Renal pelvis (tissue), 4 donors: ENCODE measurements around the gene C1QC. TPM values are rescaled to one million over a fixed set of nuclear protein-coding genes. Genes with fewer than 3 reads are reported as not detected.
"Not testable (repeated sequence)": the region's sequence is repeated elsewhere in the genome, so short reads cannot be mapped to it uniquely, and the experiment has no call there.

Source experiments
- DNase-seq: peaks from one replicate; pipeline ENCODE4 v3.0.0-alpha.2; 2013
- polyA plus RNA-seq, 3 donors: library from polyadenylated mRNA; unstranded; fragments of 120-200 nt; gene quantifications; one replicate each; pipeline ENCODE4 v1.2.1, GENCODE V29; 2013; ENCODE audit not compliant: insufficient read length in 3 of 3

Gene C1QC
- polyA plus RNA-seq, 3 donors = 12.9 to 20.1 (median 15.7) TPM

GRCh38 chr1:22676151-22676550 lies 32.7 kb downstream of the C1QC start:
- DNase-seq = not testable (repeated sequence)

DNA sequence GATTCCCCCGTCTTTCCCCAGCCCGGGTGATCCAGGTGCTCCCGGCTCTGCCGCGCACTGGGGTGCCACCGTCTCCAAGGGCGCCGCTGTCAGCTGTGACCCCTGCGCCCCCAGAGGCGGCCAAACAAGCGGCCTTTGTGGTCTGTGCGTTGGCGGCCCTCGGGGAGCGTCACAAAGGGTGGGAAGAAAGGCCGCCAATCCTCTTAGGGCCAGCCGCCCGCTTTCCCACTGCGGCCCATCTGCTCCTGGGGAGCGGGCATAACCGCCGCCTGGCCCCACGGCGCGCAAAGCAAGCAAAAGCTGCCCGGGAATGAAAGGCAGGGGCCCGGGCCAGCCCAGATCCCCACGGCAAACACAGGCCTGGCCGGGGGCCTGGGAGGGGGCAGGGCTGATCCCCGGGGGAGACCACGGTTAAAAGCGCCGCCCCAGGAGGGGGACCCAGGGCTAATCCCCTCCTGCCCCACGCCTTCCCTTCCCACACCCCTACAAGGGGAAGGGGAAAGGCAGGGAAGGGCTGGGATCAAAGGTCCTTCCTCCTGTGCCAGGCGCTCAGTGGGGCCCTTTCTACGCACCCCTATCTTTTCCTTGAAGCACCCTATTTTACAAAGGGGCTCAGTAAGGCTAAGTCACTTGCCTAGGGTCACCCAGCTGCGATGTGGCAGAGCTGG lies 33.6 kb downstream of the C1QC start:
- no peak for DNase-seq

DNA sequence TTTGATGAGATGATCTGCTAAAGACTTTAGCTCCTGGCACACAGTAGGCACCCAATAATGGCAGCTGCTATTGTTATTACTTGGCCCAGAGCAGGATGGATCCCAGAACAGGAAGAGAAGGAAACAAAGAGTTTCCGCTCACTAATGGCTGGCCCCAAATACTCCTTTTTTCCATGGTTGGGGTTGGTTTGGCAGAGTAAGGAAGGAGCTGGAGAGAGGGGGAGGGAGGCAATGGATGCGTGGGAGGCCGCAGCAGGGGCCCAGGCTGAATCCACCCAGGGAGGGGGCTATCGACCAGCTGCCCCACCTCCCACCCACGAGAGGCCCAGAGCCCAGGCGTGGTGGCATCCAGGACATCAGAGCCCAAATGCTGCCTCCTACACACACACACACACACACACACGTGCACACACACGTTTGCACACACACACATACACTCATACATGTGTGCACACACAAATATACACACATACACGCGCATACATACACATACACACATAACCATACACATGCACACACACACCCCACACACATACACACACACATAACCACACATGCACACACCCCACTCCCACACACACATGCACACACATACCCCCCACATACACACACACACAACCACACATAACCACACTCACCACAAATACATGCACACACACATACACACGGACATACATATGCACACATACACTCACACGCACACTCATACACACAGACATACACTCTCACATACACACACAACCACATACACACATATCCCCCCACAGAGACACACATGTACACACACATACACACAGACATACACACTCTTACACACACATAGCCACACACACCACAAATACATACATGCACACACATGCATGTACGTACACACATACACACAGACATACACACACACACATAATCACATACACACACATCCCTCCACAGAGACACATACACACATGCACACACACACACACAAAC lies 34.8 kb downstream of the C1QC start:
- no peak for DNase-seq

DNA sequence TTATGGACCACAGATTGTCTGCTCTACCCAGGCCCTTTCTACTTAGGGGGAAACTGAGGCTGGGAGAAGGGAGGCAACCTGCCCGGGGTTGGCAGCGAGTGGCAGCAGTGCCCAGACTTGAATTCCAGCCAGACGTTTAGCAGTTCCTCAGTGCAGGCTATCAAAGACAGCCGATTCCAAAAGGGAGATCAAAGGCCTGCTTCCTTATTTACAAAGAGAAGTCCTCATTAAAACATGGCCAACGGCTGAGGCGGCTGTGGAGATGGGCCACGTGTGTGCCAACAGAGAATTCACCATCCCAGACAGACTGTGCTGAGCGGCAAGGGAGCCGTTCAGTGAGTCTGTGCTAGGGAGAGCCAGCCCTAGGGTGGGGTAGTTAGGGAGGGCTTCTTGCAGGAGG lies 37.3 kb downstream of the C1QC start:
- no peak for DNase-seq

DNA sequence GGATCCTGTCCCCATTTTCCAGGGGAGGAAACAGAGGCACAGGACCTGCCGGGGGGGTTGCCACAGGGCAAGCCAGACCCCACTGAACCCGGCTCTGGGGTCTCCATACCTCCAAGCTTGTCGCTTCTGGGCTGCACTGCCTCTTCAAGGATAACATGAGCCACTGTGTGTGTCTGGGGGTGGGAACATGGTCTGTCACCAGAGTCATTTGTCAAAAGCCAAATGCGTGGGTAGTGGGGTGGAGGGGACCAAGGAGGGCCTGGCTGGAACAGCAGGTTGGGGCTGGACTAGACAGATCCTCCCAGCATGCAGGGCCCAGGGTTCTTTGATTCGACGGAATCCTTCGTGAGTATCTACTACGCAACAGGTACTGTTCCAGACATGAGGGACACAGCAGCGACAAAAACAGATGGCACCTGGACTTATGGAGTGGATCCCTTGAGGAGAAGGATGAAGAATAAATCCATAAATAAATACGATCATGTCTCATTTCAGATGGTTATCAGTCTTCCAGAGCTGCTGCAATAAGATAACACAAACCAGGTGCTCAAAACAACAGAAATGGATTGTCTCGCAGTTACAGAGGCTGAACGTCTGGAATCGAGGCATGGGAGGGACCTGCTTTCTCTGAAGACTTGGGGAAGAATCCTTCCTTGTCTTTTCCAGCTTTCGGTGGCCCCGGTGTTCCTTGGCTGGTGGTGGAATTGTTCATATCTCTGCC lies 38.3 kb downstream of the C1QC start:
- DNase-seq = no peak

DNA sequence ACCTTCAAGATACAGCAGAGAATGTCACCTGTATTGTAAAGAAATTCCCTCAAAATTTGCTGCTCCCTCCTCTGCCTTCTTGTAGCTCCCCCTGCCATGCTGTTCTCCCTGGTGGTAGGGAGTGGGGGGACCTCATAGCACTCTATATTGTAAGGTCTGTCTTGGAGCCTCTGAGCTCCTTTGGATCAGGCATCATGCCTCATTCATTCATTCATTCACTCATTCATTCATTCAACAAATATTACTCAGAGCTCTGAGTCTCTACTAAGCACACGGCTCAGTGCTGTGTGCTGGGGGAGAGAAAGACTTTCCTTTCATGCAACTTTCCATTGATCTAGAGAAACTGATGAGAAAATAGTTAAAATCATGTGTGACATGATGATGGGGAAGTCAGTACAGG lies 40.1 kb downstream of the C1QC start:
- DNase-seq = no peak

DNA sequence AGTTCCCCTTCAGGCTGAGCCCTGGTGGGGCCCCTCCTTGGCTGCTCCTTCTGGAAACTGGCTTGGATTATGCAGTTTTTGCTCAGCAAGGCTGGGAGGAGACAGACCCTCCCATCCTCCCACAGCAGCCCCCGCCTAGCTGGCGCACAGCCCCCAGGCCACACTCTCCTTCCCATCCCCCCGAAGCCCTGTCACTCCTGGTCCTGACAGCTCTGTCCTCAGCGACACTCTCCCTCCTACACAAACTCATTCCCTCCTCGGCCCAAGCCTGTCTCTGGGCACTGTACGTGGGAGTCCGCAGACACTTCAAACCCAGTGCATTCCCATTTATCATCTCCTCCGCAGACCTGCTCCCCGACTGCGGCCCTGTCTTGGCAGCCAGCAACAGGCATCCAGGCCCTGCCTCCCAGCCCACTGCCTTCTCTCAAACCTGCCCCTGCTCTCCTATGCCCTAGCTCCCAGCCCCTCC lies 42.2 kb downstream of the C1QC start:
- peak; percentile 87 for DNase-seq

GRCh38 chr1:22687191-22687590 lies 43.8 kb downstream of the C1QC start:
- no peak for DNase-seq

- DNase-seq = no peak
These were observed 45.0 kb downstream of the C1QC start for GRCh38 chr1:22688466-22688865.

DNA sequence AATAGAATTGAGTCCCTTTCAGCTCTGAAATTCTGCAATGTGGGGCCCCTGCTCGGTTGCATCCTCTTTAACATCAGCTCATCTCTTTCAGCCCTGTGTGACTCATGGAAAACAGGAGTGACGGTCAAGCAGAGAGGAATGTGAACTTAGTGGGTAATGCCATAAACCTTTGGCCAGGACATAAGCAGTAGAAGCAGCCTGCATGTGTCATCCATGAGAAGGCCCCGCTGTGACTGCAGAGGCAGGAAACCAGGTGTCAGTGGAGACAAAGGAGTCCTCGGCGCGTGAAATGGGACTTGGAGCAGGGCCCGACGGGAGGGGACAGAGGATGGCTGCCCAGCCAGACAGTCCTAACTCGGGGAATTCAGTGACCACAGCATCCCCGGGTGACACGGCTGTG lies 46.1 kb downstream of the C1QC start:
- peak; percentile 83 for DNase-seq

DNA sequence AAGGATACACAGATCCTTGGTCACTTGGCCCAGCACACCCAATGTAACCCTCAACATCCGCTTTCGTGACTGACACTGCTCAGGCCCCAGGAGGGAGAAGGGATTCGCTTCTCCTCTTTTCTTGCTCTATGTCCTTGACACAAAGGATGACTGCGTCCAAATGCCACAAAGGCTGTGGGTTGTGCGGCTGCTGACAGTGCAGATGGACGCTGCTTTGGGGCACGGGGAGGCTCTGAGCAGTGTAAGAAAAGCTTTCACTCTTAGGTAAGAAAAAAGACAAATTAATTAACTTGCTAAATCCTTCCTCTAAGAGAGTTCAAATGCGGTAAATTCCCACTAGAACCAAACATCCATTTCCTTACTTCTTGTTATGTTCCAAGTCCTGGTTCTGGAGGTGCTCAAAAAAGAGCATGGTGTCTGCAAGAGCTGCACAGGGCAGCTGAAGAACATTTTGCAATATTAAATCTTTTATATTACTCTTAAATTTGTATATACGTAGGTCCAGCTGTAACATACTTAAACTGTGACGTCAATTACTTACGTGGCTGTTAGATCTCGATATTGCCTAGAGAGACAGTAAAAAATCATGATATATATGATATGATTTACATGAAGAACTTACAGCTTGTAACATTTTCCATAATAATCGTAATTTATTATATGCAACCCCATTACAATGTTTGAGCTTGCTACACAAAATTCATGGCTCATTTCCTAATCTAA lies 47.8 kb downstream of the C1QC start:
- DNase-seq = no peak

DNA sequence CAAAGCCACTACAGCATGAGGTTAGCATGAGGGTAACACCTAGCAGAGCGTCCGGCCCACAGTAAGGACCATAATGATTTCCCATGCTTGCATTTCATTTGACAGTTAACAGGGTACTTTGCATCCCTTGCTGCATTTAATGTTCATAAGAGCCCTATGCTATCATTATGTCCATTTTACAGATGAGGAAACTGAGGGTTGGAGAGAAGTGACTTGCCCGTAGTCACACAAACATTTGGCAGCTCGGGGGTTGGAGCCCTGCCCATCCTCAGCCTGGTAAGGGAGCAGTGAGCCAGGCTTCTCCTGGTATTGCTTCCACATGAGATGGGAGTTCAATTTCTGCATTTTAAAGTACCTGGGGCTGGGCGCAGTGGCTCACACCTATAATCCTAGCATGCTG lies 50.7 kb downstream of the C1QC start:
- no peak for DNase-seq

DNA sequence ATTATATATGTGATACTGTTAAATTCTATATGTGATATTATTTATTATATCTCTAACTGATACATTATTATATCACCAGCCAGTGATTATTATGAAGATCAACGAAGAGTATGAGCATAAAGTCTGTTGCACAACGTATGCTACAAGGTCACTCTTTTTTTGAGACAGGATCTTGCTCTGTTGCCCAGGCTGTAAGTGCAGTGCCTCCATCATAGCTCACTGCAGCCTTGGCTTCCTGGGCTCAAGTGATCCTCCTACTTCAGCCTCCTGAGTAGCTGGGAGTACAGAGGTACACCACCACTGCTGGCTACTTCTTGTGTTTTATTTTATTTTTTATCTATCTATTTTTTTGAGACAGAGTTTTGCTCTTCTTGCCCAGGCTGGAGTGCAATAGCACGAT lies 53.2 kb downstream of the C1QC start:
- no peak for DNase-seq

Other genes with a start within 250 kb of the C1QC start
- 10 to 100 TPM; 19.0 to 23.6 (median 23.3) TPM for gene ZBTB40, start 191.8 kb upstream of the C1QC start, polyA plus RNA-seq
- 1 to 10 TPM; 2.0 to 4.5 (median 2.4) TPM for gene EPHA8, start 80.1 kb upstream of the C1QC start, polyA plus RNA-seq
- gene C1QA, start 7.0 kb upstream of the C1QC start, polyA plus RNA-seq = 10 to 100 TPM; 11.4 to 20.5 (median 14.8) TPM
- gene C1QB, start 9.6 kb downstream of the C1QC start, polyA plus RNA-seq = 10 to 100 TPM in 1 of 3 donors, 1 to 10 TPM in 2; 7.4 to 10.4 (median 8.3) TPM
- gene EPHB2, start 67.2 kb downstream of the C1QC start, polyA plus RNA-seq = 10 to 100 TPM; 11.4 to 16.6 (median 14.4) TPM